CD4-positive, alpha-beta T cell (primary cell): ENCODE measurements around the gene B3GALNT2. TPM values are rescaled to one million over a fixed set of nuclear protein-coding genes. Genes with fewer than 3 reads are reported as not detected.

Source experiments
- ATAC-seq: fragments of 200-7000 bp; cut with Tn5 transposase; one replicate; pipeline ENCODE4 v1.10.0; 2022; ENCODE audit warnings: mild to moderate bottlenecking; ENCODE audit not compliant: poor library complexity
- CTCF ChIA-PET: fragments of 350-600 bp; sonication (Branson Sonifier 250); formaldehyde crosslinking; loops from one replicate; lab custom pipeline; 2021; ENCODE audit warnings: antibody characterized with exemption, inconsistent platforms; lab: Charles Lee
- POLR2A ChIA-PET: fragments of 350-600 bp; sonication (Branson Sonifier 250); formaldehyde crosslinking; loops from one replicate; lab custom pipeline; 2021; ENCODE audit warnings: antibody characterized with exemption, inconsistent platforms; lab: Charles Lee
- DNase-seq, 14 experiments: peaks; one replicate each; pipeline ENCODE4 v3.0.0-alpha.2; 2013 to 2020; ENCODE audit warnings: mixed read lengths in 2 of 14
- H3K27ac ChIP-seq, 2 donors: one replicate each; pipeline versions ENCODE4 v1.5.1 to v1.7.0; 2013; ENCODE audit warnings: low read length in 2 of 2, low read depth in 1 of 2, mild to moderate bottlenecking in 1 of 2
- H3K27me3 ChIP-seq, 2 experiments: 1 replicate in 1 of 2; 2 replicates in 1 of 2; pipeline versions ENCODE4 v1.6.1 to v1.7.0; 2013; ENCODE audit warnings: low read length in 2 of 2, control low read depth in 1 of 2, mild to moderate bottlenecking in 1 of 2, moderate library complexity in 1 of 2; ENCODE audit not compliant: insufficient read depth in 2 of 2, control insufficient read depth in 1 of 2
- H3K36me3 ChIP-seq: one replicate; pipeline ENCODE4 v1.6.1; 2013; ENCODE audit warnings: low read length, control low read depth; ENCODE audit not compliant: insufficient read depth
- H3K4me1 ChIP-seq: one replicate; pipeline ENCODE4 v1.6.1; 2013; ENCODE audit warnings: low read length, control low read depth; ENCODE audit not compliant: insufficient read depth
- H3K4me3 ChIP-seq: one replicate; pipeline ENCODE4 v1.5.1; 2013; ENCODE audit warnings: mild to moderate bottlenecking, low read length, moderate library complexity
- H3K9me3 ChIP-seq, 2 experiments: 1 replicate in 1 of 2; 2 replicates in 1 of 2; pipeline versions ENCODE4 v1.6.1 to v1.7.0; 2013; ENCODE audit warnings: low read length in 2 of 2, mild to moderate bottlenecking in 2 of 2, control low read depth in 1 of 2, moderate library complexity in 1 of 2; ENCODE audit not compliant: control insufficient read depth in 1 of 2, insufficient read depth in 1 of 2
- H3K27ac Mint-ChIP-seq: one replicate; pipeline ENCODE4 v1.8.0; 2020; ENCODE audit warnings: mixed read lengths
- H3K27me3 Mint-ChIP-seq: one replicate; pipeline ENCODE4 v1.8.0; 2021; ENCODE audit warnings: mixed read lengths
- H3K36me3 Mint-ChIP-seq: one replicate; pipeline ENCODE4 v1.8.0; 2021; ENCODE audit warnings: low read depth, mixed read lengths
- H3K4me1 Mint-ChIP-seq: one replicate; pipeline ENCODE4 v1.8.0; 2021; ENCODE audit warnings: low read depth, mixed read lengths
- H3K4me3 Mint-ChIP-seq: one replicate; pipeline ENCODE4 v1.8.0; 2020; ENCODE audit warnings: mild to moderate bottlenecking, mixed read lengths
- H3K9me3 Mint-ChIP-seq: one replicate; pipeline ENCODE4 v1.8.0; 2020; ENCODE audit warnings: mixed read lengths
- CTCF ChIP-seq: fragments of 200-600 bp; IDR thresholded peaks from one replicate; pipeline ENCODE4 v1.8.0; 2022; ENCODE audit warnings: antibody characterized with exemption, mild to moderate bottlenecking
- intact Hi-C, 2 experiments: fragments of 100-400 bp; cut with DNase I in 1 of 2; cut with micrococcal nuclease in 1 of 2; formaldehyde crosslinking; loops; one replicate each; pipeline versions ENCODE4 v1.15.1 to v1.9.0; 2023 to 2025; cut with DNase I, micrococcal nuclease
- total RNA-seq, 174 experiments: library from RNA in 2 of 174; stranded (reverse) in 2 of 174; gene quantifications; one replicate each; pipeline ENCODE4 v1.2.3 and lab custom pipeline; 2021 to 2026

The B3GALNT2 gene
- total RNA-seq, 2 experiments from 2014 or later: 4.0 to 5.4 TPM

- intact Hi-C loops: loop anchor here in 1 of 2 experiments (10.0 kb wide), 1 partner anchor 1020 kb away; the partner anchor contains the start of gene TARBP1
- Mint-ChIP-seq H3K27me3 (no peaks in the 10 kb centered on the region), H3K9me3 (no peaks in the 10 kb centered on the region), H3K4me3 (no peak overlapping the region), H3K27ac (no peak overlapping the region), H3K36me3 (peaks cover 44% of the 10 kb centered on the region), H3K4me1 (peaks cover 11% of the 10 kb centered on the region)
- Histone ChIP-seq H3K36me3 (peaks cover 5% of the 10 kb centered on the region), H3K9me3 (no peaks in the 10 kb centered on the region), H3K4me3 (no peak overlapping the region), H3K4me1 (peaks cover 5% of the 10 kb centered on the region), H3K27me3 (no peaks in the 10 kb centered on the region), H3K27ac (no peak overlapping the region)
- ChIA-PET POLR2A (interaction anchor here (1.1 kb wide), 1 partner anchor 9 kb away, joined by 5 read pairs; the partner anchor contains the start of gene B3GALNT2), CTCF (interaction anchor here (1.5 kb wide), 1 partner anchor 9 kb away, joined by 6 read pairs; the partner anchor contains the start of gene B3GALNT2)
- no peak for TF ChIP-seq CTCF
- ATAC-seq (no peak), DNase-seq (no peak)
Measured at GRCh38 chr1:235495030-235495429, 9.2 kb downstream of the B3GALNT2 start.

GRCh38 chr1:235494531-235494930 is 9.7 kb downstream of the B3GALNT2 start:
- Histone ChIP-seq H3K27ac (no peak overlapping the region), H3K36me3 (peaks cover 5% of the 10 kb centered on the region), H3K27me3 (no peaks in the 10 kb centered on the region), H3K4me3 (no peak overlapping the region), H3K4me1 (peaks cover 5% of the 10 kb centered on the region), H3K9me3 (no peaks in the 10 kb centered on the region)
- Mint-ChIP-seq H3K9me3 (no peaks in the 10 kb centered on the region), H3K36me3 (peaks cover 49% of the 10 kb centered on the region), H3K4me1 (peaks cover 11% of the 10 kb centered on the region), H3K27ac (no peak overlapping the region), H3K27me3 (no peaks in the 10 kb centered on the region), H3K4me3 (no peak overlapping the region)
- ChIA-PET CTCF (interaction anchor here (1.5 kb wide), 1 partner anchor 10 kb away, joined by 6 read pairs; the partner anchor contains the start of gene B3GALNT2), POLR2A (interaction anchor here (1.1 to 1.5 kb wide), 2 partner anchors 10 kb away, joined by 5 to 6 read pairs; partner anchors contain the start of gene B3GALNT2)
- ATAC-seq (no peak), DNase-seq (no peak)
- TF ChIP-seq CTCF: no peak
- intact Hi-C loops: loop anchor here in 1 of 2 experiments (10.0 kb wide), 1 partner anchor 1020 kb away; the partner anchor contains the start of gene TARBP1

GRCh38 chr1:235491644-235492043 is 12.6 kb downstream of the B3GALNT2 start:
- Mint-ChIP-seq H3K4me3 (no peak overlapping the region), H3K4me1 (peaks cover 11% of the 10 kb centered on the region), H3K9me3 (no peaks in the 10 kb centered on the region), H3K36me3 (peaks cover 55% of the 10 kb centered on the region), H3K27ac (no peak overlapping the region), H3K27me3 (no peaks in the 10 kb centered on the region)
- Histone ChIP-seq H3K4me3 (no peak overlapping the region), H3K27ac (no peak overlapping the region), H3K36me3 (peaks cover 5% of the 10 kb centered on the region), H3K9me3 (no peaks in the 10 kb centered on the region), H3K27me3 (no peaks in the 10 kb centered on the region), H3K4me1 (peaks cover 5% of the 10 kb centered on the region)
- ChIA-PET CTCF (no interaction called here), POLR2A (interaction anchor here (1.6 kb wide), 1 partner anchor 13 kb away, joined by 4 read pairs; the partner anchor contains the start of gene B3GALNT2)
- intact Hi-C loops: loop anchor here in 1 of 2 experiments (10.0 kb wide), 1 partner anchor 1017 kb away; the partner anchor contains the start of gene TARBP1
- DNase-seq (no peak), ATAC-seq (no peak)
- no peak for TF ChIP-seq CTCF
